Activated T-helper 9 cell treated with anti-CD3 and anti-CD28 coated beads, Interleukin-2, amount 50 U/mL, for 16 hours (primary cell): Measurements from ENCODE around the gene ADRA2A.

Experiments
- DNase-seq: peaks from one replicate; pipeline ENCODE4 v3.0.0-alpha.2; 2020; ENCODE audit warnings: low read depth

Gene ADRA2A

DNA sequence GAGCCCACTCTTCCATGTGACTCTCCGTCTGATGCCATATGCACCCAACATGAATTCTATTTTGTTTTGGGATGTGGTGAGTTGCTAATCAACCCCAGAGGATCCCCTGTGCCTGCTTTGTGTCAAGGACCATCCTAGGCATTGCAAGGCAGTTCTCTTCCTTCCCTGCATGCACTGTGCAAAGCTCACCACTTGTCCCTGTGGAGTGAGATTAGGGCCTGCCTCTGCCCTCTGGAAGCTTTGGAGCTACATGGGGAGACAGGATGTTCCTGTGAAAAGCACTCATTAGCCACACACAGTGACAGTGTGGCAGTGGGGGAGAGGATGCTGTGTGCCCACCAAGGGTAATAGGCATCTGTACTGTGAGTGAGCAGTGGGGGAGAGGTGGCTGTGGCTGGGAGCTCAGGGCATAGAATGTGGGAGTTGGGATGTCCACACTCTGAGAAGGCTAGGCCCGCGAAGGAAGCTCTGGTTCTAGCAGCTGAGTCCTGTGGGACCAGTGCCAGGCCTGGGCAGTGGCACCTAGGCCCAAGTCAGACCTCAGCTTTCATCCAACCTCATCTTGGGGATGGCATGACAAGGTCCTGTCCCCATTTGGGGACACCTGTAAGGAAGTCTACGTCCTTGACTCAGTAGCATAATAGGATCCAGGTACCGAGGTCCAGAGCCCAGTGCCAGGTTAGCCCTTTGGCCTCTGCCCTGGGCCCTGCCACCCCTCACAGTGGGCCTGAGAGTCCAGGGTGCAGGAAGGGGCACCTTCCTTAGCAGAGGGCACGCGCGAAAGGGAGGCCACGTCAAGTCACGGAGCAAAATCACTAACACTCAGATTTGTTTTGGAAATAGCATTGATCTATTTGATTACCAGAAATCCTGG, 6.6 kb downstream of the ADRA2A start:
- no peak for DNase-seq

GRCh38 chr10:111084366-111085255, 7.8 kb downstream of the ADRA2A start:
- no peak for DNase-seq

DNA sequence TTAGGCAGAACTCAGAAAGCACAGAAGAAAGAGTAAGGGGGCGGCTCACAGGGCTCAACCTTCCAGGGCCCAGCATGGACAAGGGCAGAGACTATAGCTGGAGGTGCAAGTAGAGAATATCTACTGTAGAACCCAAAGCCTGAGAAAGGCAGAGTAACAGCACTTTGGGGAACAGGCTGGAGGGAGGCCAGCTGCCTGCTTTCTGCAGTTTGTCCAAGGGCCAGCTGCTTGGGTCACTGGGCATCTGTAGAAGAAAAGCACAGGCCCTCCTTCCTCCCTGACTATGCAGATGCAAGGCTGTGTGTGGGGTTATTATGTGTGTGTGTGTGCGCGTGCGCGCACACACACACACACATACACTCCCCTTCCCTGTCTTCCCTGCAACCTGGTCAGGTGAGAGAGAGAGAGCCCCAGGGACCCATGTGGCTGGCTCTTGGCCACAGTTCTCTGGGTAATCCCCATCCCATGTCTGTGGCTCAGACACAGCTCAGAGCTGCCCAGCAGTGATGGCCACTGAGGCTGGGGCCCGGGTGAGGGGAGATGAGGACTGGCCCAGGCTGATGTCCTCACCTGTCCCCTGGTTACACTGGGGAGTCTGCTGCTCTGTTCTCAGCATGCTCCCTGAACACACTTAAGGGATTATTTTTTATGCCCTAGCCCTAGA, 9.0 kb downstream of the ADRA2A start:
- no peak for DNase-seq

- no peak for DNase-seq
These were observed 9.7 kb downstream of the ADRA2A start for GRCh38 chr10:111086574-111086973.

DNA sequence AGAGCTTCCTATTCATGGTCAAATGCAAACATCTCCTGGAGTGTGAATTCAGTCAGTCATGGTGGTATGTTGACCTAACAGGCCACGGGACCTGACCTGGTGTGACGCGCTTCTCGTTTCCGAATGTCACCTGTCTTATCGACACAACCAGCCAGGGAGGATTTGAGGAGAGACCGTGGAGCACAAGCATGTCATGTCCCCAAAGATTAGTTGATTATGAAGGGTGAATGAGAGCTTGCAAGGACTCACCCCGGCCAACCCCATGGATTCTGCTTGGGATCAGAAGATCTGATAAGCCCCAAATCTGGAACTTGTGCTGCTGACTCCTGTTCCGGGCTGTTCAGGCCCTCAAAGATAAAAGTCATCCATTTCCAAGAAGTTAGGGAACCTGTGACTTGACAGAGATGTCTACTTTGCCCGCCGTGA, 10.5 kb downstream of the ADRA2A start:
- DNase-seq, result no peak

DNA sequence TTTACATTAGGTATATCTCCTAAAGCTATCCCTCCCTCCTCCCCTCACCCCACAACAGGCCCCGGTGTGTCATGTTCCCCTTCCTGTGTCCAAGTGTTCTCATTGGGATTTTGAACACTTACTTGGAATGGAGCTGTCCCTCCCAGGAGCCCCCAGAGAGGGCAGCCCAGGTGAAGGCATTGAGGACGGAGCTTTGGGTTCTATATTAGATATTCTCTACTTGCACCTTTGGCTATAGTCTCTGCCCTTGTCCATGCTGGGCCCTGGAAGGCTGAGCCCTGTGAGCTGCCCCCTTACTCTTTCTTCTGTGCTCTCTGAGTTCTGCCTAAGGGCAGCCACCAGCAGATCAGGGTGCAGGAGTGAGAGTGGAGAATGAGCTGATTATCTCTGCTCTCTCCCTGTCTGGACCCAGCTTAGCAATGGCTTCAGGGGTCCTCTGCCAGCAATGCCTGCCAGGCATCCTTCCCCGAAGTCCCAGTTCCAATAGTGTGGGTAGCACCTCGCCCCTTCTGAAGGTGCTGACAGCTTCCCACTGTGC, 11.2 kb downstream of the ADRA2A start:
- DNase-seq, result no peak

DNA sequence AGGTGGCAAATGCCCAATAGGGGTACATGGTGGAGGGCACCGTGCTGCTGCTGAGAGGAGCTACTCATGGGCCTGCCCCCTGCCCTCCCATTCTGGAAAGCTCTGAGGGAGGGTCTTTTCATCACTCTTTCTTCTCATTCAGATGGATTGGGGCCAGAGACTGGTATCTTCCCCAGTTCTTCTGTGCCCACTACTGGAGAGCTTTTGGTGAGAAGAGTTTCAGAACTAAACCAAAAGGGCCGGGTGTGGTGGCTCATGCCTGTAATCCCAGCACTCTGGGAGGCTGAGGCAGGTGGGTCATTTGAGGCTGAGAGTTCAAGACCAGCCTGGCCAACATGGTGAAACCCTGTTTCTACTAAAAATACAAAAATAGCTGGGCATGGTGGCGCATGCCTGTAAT, 12.5 kb downstream of the ADRA2A start:
- no peak for DNase-seq

DNA sequence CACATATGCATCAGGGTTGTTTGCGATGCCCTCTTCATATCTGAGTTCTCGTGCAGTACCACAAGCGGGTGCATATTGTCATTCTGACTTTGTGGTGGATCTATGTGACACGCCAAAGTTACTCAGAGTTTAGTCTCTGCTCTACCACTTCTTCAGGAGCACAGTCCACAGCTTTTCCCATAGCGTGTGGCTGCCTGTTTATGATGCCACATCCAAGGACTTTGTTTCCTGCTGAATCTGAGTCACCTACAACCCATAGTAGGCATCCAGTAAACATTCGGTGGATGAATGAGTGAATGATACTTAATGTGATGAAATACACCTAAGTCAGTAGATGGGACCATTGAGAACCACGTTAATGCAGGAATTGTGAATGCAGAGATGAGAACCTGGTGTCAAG, 15.0 kb downstream of the ADRA2A start:
- DNase-seq, result no peak

DNA sequence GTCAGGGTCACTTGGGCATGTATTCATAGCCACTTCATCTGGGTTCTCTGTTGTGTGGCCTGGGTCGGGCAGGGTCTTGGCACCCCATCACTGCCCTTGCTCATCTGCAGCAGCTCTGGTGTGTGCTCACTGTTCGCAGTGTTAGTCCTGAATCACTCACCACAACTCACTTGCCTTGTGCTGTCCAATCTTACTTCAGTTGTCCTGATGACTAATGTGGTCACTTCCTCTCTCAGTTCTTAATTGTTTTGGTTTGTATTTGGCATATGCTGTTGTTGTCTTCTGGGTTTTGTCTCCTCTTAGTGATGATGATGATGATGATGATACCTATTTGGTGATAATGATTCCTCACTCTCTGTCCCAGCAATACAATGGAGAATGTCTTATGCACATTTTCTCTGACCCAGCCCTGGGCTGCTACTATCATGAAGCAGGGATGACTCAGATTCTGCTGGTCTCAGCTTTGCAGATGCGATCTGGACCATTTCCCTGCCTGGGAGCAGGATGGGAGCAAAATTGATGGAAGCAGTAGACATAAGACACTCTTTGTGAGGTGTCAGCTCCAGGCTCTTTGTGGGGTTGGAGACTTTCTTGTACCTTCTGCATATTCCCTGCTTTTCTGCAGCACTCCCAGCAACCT, 17.0 kb downstream of the ADRA2A start:
- DNase-seq, result no peak

- DNase-seq, result no peak
These were observed 22.0 kb downstream of the ADRA2A start for GRCh38 chr10:111098679-111099437.

DNA sequence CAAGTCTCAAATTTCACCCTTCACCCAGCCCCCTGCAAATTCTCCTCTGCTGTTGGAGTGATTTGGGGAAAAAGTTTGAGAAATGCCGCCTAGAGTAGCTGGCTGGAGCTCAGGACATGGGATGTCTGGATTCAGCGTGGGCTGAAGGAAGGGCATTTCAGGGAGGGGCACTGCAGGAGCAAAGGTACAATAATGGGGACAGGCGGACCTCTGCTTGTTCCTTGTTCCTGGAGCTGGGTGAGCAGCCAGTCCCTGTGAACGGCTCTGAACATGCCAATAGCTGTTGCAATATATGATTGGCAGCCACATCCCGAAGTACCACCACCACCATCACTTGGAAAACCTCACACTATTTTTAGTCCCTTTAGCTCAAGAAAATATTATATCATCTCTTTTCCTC, 23.4 kb downstream of the ADRA2A start:
- no peak for DNase-seq

GRCh38 chr10:111101796-111102195, 25.0 kb downstream of the ADRA2A start:
- DNase-seq, result no peak

GRCh38 chr10:111102359-111102837, 25.6 kb downstream of the ADRA2A start:
- DNase-seq, result no peak

- no peak for DNase-seq
These were observed 26.5 kb downstream of the ADRA2A start for GRCh38 chr10:111103196-111103840.

- DNase-seq, result no peak
These were observed 28.0 kb downstream of the ADRA2A start for GRCh38 chr10:111104811-111105210.

- DNase-seq, result no peak
These were observed 29.3 kb downstream of the ADRA2A start for GRCh38 chr10:111106081-111106480.

- DNase-seq, result no peak
These were observed 30.2 kb downstream of the ADRA2A start for GRCh38 chr10:111107023-111107422.

DNA sequence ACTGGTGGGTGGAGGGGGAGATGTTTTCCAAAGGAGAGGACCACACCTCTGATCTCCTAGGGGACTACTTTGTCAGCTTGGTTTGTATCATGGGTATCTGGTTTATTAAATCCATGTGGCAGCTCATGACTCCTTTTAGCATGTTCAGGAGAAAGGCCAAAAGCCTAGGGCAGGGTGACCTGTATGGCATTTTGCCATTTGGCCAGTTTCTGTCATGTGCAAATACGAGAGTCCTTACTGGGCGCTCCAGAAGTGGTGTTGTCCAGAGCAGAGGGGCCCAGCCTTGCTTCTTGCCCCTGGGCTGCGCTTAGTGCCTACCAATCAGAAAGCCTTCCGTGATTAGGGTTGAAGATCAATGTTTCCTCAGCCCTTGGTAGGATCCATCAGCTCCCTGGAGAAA, 31.0 kb downstream of the ADRA2A start:
- no peak for DNase-seq

DNA sequence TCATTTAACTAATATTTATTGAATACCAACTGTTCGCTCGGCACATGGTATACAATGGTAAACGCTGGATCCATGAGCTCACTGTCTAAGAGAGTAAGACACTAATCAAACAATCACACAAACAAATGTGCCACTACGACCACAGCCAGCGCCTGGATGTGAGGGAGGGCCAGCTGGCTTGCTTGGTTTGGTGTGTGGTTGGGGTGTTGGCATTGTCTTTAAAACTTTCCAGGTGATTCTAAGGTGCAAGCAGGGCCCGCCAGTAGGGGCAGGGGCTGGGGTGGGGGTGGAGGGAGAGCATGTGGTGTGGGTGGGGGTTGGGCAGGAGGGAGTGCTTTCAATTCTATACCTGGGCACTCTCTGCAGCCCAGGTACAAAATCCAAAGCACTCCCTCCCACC, 31.6 kb downstream of the ADRA2A start:
- no peak for DNase-seq

GRCh38 chr10:111109501-111110242, 32.8 kb downstream of the ADRA2A start:
- no peak for DNase-seq
